RPMI7951 (cell line): ENCODE results near the gene CLEC4D. TPM values are rescaled to one million over a fixed set of nuclear protein-coding genes. Genes with fewer than 3 reads are reported as not detected.
"Not testable (repeated sequence)": the region's sequence is repeated elsewhere in the genome, so short reads cannot be mapped to it uniquely, and the experiment has no call there.

Experiments
- DNase-seq: peaks from one replicate; pipeline ENCODE4 v3.0.0-alpha.2; 2012; ENCODE audit warnings: low read depth
- total RNA-seq: library from RNA; depleted of rRNA; stranded (reverse); fragments of >200 nt; shearing (Covaris generic); gene quantifications from 2 replicates; pipeline ENCODE4 v1.2.3, GENCODE V29; 2014; rRNA removed

The CLEC4D gene
- not detected in 2 replicates for total RNA-seq

- DNase-seq: no peak
Measured at GRCh38 chr12:8513256-8513655, at the start of gene CLEC4D. TSS of gene CLEC4D (plus strand) at chr12:8513503. CDS start at chr12:8513733, 230 bp downstream.

- no peak for DNase-seq
Measured at GRCh38 chr12:8465301-8465996, 47.9 kb upstream of the CLEC4D start.

- no peak for DNase-seq
Measured at GRCh38 chr12:8466241-8466640, 47.1 kb upstream of the CLEC4D start.

- no peak for DNase-seq
Measured at GRCh38 chr12:8471090-8471489, 42.2 kb upstream of the CLEC4D start.

- DNase-seq: no peak
Measured at GRCh38 chr12:8475508-8476203, 37.6 kb upstream of the CLEC4D start.

GRCh38 chr12:8482571-8483061 lies 30.7 kb upstream of the CLEC4D start:
- no peak for DNase-seq

- no peak for DNase-seq
Measured at GRCh38 chr12:8483079-8483478, 30.2 kb upstream of the CLEC4D start.

GRCh38 chr12:8491646-8492530 lies 21.4 kb upstream of the CLEC4D start:
- DNase-seq: no peak

GRCh38 chr12:8493084-8493483 lies 20.2 kb upstream of the CLEC4D start:
- no peak for DNase-seq

- not testable (repeated sequence) for DNase-seq
Measured at GRCh38 chr12:8495671-8496070, 17.6 kb upstream of the CLEC4D start.

GRCh38 chr12:8496074-8496473 lies 17.2 kb upstream of the CLEC4D start:
- DNase-seq: not testable (repeated sequence)

GRCh38 chr12:8499616-8500015 lies 13.7 kb upstream of the CLEC4D start:
- no peak for DNase-seq

GRCh38 chr12:8501720-8502119 lies 11.6 kb upstream of the CLEC4D start:
- no peak for DNase-seq

- DNase-seq: no peak
Measured at GRCh38 chr12:8504351-8504750, 9.0 kb upstream of the CLEC4D start.

GRCh38 chr12:8507596-8507995 lies 5.7 kb upstream of the CLEC4D start:
- DNase-seq: no peak

GRCh38 chr12:8508223-8508622 lies 5.1 kb upstream of the CLEC4D start:
- DNase-seq: no peak

GRCh38 chr12:8508910-8509841 lies 4.1 kb upstream of the CLEC4D start:
- no peak for DNase-seq

GRCh38 chr12:8517971-8518370 lies 4.7 kb downstream of the CLEC4D start:
- DNase-seq: no peak

- DNase-seq: no peak
Measured at GRCh38 chr12:8519171-8519570, 5.9 kb downstream of the CLEC4D start.

GRCh38 chr12:8527250-8528130 lies 14.2 kb downstream of the CLEC4D start:
- DNase-seq: no peak
